GM08714 (cell line): Measurements from ENCODE around the gene MTSS2.

Experiments
- H3K4me3 ChIP-seq: fragments of 200-500 bp; sonication (Bioruptor generic); 2 replicates; pipeline ENCODE4 v1.5.1; 2014; ENCODE audit warnings: mild to moderate bottlenecking, low read length, inconsistent platforms
- ZNF274 ChIP-seq: IDR thresholded peaks from 2 replicates; pipeline ENCODE4 v1.6.1; 2012; ENCODE audit warnings: mild to moderate bottlenecking, low read depth, low read length

MTSS2 gene

DNA sequence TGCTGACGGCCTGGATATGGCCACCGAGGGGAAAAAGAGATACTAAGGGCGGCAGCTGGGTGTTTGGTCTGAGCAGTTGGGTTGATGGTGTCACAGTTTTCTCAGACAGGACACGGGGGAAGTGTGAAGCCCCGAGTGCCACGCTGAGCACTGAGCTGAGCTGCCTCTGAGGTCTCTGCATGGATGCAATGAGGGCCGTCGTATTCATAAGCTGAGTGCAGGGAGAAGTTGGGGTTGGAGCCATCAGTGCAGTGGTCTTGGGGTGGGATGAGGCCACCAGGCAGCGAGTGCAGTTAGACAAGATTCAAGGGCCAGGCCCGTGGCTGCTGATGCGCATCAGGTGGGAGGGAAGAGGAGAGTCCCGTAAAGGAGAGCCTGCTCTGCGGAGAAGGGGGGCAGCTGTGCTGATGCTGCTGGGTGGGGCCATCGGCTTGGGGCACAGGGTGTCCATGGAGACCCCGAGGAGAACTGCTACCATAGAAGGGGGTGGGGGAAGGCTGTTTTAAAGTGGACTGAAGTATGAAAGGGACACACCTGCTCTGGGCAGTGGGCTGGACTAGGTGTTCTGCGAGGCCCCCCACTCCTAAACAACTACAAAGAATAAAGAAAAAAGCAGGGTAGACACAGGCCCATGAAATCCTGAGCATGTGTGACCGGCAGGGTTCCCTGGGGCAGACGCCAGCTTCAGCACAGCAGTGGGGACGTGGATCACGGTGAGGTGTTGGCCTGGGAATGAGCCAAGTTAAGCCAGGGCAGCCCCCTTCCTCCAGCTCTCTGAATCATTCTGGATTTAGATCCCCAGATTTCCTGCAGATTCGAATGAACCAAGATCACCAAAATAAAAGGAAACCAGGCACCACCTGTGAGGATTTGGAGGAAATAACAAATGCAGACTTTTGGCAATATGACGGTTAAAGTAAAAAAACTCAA lies 19.8 kb downstream of the MTSS2 start:
- no peak overlapping the region for H3K4me3 ChIP-seq
- TF ChIP-seq ZNF274: no peak

DNA sequence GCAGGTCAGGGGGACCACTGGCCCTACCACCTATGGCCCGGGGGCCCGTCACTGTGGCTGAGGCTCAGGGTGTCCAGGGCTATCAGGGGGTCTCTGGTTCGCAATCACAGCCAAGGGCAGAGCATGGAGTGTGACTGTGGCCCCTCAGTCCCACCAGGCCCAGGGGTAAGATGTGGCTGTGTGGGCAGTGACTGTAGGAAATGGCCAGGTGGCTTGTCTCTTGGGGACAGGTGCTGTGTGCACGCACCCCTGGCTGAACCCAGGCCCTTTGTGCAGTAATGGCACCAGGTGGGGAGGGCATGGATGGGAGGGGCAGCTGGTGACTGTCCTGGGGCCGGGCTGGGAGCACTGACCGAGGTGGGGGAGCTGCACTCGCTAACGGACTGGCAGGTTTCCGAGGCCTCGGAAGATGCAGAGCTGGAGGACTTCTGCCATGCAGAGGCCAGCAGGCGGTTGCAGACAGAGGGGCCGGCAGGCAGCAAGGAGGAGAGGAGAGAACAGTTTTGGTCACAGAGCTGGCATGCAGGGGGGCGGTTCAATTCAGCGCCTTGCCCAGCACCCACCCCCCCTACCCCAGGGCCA lies 20.6 kb downstream of the MTSS2 start:
- H3K4me3 ChIP-seq: no peak overlapping the region
- no peak for TF ChIP-seq ZNF274

DNA sequence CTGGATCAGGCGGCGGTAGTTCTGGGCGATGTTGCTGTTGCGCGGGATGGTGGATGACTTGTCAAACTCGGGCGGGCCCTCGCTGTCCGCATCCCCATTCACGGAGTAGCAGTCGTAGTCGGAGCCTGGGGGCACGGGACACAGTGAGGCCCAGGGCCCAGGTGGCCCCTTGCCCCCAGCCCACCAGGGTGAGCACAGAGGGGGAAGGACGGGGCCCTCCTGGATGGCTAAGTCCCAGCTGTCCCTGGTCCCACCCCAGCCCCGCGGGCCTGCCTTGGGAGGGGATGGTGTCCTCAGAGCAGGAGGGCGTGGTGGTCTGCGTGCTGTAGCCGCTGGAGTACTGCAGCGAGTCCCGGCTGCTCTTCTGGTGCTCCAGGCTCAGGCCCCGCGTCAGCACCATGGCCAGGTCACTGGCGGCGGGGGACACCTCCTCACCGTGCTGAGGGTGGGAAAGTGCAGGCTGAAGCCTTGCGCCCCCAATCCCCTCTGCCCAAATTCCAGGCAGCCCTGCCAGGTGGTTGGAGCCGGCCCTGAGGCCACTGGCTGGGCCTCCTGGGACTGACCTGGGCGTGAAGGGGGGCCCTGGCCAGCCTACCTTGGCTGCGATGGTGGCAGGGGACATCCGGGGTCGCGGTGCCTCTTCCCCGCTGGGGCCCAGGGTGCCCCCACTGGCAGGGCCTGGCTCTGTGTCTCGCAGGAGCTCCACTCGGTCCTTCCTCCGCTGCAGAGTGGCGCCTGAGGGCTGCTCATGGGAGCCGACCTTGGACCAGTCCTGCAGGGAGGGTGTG lies 21.3 kb downstream of the MTSS2 start:
- TF ChIP-seq ZNF274: no peak
- H3K4me3 ChIP-seq: no peak overlapping the region

DNA sequence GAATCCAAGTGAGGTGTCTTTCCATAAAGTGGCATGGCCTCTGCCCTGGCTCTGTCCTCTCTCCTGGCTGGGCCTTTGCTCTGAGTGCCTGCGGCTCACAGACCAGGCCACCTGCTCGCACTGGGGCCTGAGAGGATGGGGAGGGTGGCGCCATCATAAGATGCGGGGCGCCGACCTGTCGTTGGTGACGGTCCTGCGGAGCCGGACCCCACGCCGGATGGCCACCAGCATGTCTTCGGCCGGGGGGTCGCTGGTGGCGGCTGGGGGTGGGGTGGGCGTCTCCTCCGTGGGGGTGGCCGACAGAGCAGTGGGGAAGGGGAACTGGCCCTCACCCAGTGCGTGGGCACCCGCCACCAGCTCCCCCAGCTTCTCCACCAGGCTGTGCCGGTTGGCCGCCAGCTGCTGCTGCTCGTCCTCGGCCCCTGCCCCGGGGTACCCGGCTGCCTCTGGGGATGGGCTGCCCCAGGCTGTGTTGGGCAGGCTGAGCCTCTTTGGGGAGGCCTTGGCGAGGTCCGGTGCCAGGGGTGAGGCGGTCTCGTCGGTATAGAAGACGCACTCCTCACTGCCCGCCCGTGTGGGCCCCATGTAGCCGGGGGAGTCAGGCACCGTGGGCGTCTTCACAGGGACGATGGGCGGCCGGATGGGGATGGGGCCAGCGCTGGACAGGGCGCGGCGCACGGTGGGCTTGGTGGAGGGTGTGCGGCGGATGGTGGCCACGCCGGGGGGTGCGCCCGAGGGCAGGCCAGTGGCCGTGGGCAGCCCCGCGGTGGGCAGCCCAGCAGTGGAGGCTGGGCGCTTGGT lies 22.1 kb downstream of the MTSS2 start:
- no peak overlapping the region for H3K4me3 ChIP-seq
- no peak for TF ChIP-seq ZNF274

DNA sequence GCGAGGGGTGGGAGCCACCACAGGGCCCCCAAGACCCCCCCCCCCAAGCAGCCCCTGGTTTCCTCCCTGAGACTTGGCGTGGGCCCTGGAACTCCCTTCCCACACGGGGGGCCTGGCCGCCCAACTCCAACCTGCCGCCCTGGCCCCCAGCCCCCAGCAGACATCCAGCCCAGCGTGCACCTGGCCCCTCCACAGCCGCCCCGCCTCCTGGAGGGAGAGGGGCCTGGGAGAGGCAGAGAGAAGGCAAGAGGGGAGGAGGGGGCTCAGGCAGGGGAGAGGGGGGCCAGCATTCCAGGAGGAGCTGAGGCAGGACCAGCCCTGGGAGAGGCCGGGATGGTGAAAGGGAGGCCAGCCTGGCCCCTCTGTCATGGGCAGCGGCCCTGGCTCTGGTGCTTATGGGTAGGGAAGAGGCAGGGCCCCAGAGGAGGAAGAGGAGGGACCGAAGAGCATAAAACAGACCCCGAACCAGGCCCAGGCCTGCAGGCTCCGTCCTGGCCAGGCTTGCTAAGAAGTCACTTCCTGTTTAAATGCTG lies 22.8 kb downstream of the MTSS2 start:
- no peak for TF ChIP-seq ZNF274

DNA sequence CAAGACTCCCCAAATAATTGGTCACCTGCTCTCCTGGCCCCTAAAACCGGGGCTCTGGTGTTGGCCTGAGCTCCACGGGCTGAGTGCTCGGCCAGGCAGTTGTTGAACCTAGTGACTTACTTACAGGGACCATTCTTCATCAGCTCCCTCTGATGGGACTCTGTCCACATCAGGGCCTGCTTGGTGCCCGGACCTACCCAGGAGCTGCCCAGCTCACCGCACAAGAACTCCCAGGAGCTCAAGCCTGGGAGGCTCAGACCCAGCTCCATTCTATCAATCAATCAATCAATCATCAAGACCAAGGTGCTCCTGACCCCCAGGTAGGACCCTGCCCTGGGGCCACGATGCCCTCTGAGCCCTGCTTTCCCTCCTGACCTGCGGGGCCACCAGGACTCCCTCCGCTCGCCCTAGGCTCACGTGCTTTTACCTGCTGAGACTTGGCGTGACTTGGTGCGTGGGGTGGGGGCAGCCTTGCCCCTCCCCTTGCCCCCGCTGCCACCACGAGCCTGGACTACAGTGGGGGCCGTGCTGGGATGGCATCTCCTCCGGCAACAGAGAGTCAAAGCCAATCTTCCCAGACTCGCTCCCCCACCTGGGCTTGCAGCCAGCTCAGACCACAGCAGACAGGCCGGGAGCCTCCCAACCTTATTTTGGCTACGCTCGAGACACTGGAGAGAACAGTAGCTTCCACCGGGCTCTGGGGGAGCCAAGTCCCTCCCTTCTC lies 23.8 kb downstream of the MTSS2 start:
- no peak for TF ChIP-seq ZNF274
- no peak overlapping the region for H3K4me3 ChIP-seq

More for the DNA sequence above, 22.8 kb downstream of the MTSS2 start:
- no peak overlapping the region for H3K4me3 ChIP-seq

DNA sequence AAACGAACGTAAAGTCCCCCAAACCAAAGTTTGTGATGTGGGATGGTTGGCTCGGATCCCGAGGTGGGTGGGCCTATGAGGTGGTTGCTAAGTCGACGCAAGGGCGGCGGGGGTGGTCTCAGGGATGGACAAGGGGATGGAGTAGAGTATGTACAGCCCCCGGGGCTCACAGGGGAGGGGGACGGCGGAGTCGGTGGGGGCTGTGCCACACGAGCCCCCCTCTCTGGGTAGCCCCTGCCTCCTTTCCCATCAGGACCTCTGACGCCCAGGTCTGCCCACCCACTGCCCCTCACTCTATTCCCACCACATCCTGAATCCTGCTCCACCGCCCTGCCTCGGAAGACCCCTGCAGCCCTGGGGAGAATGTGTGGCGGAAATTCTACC lies 24.3 kb downstream of the MTSS2 start:
- no peak for TF ChIP-seq ZNF274
- H3K4me3 ChIP-seq: no peak overlapping the region

DNA sequence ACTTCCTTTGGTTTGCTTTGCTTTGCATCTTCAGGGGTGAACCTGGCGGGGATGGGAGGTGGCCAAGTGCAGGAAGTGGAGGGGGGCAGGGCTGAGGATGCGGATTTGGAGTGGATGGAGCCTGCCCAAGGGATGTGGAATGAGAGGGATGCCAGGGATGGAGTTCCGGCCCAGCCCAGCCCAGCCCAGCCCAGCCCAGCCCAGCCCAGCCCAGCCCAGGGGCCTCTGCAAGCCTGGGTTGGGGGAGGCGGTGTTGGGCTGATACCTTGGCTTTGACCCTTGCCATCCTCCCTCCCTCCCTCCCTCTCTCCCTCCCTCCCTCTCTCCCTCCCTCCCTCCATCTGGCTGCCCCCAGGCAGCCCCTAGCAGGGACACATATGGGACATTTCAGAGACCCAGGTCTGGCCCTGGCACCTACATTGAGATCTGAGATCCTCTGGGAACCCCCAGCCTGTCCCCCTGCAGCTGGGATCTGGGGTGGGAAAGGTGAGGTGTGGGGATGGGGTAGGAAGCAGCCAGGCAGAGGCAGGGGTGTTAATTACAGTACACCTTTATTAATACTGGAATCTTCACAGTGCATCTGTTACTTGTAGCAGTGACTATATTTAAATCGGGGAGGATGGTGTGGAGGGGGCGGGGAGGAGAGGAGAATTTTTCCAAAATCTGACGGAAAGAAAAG lies 25.0 kb downstream of the MTSS2 start:
- no peak for TF ChIP-seq ZNF274
- H3K4me3 ChIP-seq: no peak overlapping the region

DNA sequence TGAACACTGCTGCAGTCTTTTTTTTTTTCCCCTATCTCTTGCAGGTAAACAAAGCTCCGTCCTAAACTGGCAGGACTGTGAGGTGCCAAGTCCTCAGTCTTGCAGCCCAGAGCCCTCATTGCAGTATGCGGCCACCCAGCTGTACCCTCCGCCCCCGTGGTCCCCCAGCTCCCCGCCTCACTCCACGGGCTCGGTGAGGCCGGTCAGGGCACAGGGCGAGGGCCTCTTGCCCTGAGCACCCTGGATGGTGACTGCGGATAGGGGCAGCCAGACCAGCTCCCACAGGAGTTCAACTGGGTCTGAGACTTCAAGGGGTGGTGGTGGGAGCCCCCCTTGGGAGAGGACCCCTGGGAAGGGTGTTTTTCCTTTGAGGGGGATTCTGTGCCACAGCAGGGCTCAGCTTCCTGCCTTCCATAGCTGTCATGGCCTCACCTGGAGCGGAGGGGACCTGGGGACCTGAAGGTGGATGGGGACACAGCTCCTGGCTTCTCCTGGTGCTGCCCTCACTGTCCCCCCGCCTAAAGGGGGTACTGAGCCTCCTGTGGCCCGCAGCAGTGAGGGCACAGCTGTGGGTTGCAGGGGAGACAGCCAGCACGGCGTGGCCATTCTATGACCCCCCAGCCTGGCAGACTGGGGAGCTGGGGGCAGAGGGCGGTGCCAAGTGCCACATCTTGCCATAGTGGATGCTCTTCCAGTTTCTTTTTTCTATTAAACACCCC lies 25.7 kb downstream of the MTSS2 start:
- TF ChIP-seq ZNF274: no peak
- no peak overlapping the region for H3K4me3 ChIP-seq

DNA sequence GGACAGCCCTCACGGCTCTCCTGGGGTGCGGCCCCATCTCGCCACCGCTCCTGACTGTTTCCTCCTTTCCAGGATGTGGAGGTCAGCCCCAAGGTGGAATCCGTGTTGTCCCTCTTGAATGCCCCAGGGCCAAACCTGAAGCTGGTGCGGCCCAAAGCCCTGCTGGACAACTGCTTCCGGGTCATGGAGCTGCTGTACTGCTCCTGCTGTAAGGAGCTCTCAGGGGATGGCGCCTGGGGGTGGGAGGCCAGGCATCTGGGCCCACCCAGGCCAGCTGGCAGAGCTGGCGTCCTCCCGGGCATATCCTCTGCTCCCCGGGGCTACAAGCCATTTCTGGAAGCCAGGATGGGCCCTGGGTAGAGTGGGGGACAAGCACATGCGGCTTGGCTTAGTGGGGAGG lies 26.3 kb downstream of the MTSS2 start:
- no peak overlapping the region for H3K4me3 ChIP-seq
- TF ChIP-seq ZNF274: no peak

DNA sequence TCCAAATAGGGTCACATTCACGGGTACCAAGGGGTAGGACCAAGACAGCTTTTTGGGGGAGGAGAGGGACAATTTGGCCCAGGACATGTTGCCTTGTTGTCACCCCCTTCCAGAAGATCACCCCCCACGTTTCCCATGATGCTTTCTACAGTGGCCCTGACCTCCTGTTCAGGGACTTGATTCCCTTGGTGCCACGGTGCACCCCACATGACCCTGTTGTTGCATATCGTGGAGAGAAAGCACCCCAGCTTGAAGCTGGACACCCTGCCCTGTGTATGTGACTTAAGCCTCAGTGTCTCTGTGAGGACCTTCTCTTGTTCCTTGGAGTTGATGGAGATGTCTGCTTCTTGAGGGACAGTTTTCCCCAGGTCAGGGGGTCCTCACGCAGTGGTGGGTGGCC lies 26.9 kb downstream of the MTSS2 start:
- no peak overlapping the region for H3K4me3 ChIP-seq
- TF ChIP-seq ZNF274: no peak

DNA sequence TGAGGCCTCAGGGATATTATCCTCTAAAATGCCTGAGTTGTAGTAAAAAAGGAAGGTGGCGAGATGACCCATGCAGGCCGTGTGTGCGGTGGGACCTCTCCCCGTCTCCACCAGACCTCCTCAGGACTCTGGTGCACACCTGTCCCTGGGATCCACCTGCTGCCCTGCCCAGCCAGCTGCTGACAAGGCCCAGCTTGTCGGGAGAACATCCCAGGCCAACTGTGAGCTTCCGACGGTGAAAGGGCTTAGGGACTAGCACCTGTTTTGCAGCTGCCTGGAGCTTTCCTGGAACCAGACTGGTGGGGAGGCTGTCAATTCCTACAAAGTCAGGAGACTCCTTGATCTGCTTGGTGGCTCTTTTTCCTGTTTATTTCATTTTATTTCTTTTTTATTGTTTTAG lies 27.9 kb downstream of the MTSS2 start:
- H3K4me3 ChIP-seq: no peak overlapping the region
- no peak for TF ChIP-seq ZNF274
